Thymus (tissue), 11 donors: ENCODE data around the gene RASGRF1. TPM values are rescaled to one million over a fixed set of nuclear protein-coding genes. Genes with fewer than 3 reads are reported as not detected.

Experiments
- DNase-seq, 9 donors: peaks; one replicate each; pipeline ENCODE4 v3.0.0-alpha.2; 2013; ENCODE audit warnings: low spot score in 9 of 9, low read depth in 6 of 9, missing footprints in 1 of 9
- H3K27ac ChIP-seq, 2 donors: one replicate each; pipeline ENCODE4 v1.5.1; 2013; ENCODE audit warnings: control low read depth in 1 of 2, low read depth in 1 of 2, low read length in 1 of 2, mild to moderate bottlenecking in 1 of 2, moderate library complexity in 1 of 2
- H3K27me3 ChIP-seq, 2 donors: one replicate each; pipeline ENCODE4 v1.5.1; 2013; ENCODE audit warnings: low read length in 1 of 2; ENCODE audit not compliant: control insufficient read depth in 2 of 2, insufficient read depth in 1 of 2
- H3K36me3 ChIP-seq, 2 donors: one replicate each; pipeline ENCODE4 v1.5.1; 2013; ENCODE audit warnings: low read length in 1 of 2, mild to moderate bottlenecking in 1 of 2, moderate library complexity in 1 of 2; ENCODE audit not compliant: control insufficient read depth in 2 of 2, insufficient read depth in 2 of 2
- H3K4me1 ChIP-seq, 2 donors: one replicate each; pipeline ENCODE4 v1.5.1; 2013; ENCODE audit warnings: low read length in 2 of 2; ENCODE audit not compliant: control insufficient read depth in 2 of 2, insufficient read depth in 2 of 2
- H3K4me3 ChIP-seq, 2 donors: one replicate each; pipeline ENCODE4 v1.5.1; 2013; ENCODE audit warnings: low read length in 2 of 2, control low read depth in 1 of 2, mild to moderate bottlenecking in 1 of 2
- H3K9me3 ChIP-seq, 2 donors: one replicate each; pipeline ENCODE4 v1.5.1; 2013; ENCODE audit warnings: low read length in 1 of 2, mild to moderate bottlenecking in 1 of 2; ENCODE audit not compliant: control insufficient read depth in 2 of 2, insufficient read depth in 1 of 2
- WGBS: extraction: QIAGEN DNeasy Blood & Tissue Kit; methylation state at CpG from one replicate; pipeline ENCODE4 v1.1.7; 2013; 5-methylcytosine and 5-hydroxymethylcytosine counted together
- polyA plus RNA-seq: library from polyadenylated mRNA; stranded (reverse); fragments of 200-250 nt; gene quantifications from one replicate; pipeline ENCODE4 v1.2.3, GENCODE V29; 2013
- total RNA-seq: library from RNA; stranded (reverse); fragments of 120-200 nt; gene quantifications from one replicate; pipeline ENCODE4 v1.2.4, GENCODE V29; 2013
- donor health status: healthy.

Gene RASGRF1
- total and polyA plus RNA-seq, 2 donors = 0.47 to 0.52 TPM

DNA sequence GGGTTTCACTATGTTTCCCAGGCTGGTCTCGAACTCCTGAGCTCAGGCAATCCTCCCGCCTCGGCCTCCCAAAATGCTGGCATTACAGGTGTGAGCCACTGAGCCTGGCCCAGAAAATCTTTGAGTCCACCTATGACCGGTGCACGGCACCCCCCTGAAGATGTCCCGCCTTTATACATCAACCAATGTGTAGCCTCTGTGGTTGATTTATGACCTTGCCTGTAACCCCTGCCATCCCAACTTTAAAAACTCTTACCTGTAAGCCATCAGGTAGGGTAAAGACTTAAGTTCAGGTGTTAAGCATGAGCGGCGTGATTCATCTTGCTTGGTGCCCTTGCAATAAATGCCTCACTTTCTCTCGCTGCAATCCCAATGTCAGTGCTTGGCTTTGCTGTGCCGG is 131.2 kb downstream of the RASGRF1 start:
- Histone ChIP-seq H3K9me3 (peaks cover 0 to 3% of the 10 kb centered on the region in 2 donors), H3K36me3 (no peaks in the 10 kb centered on the region), H3K4me3 (no peak overlapping the region), H3K4me1 (no peaks in the 10 kb centered on the region), H3K27ac (no peak overlapping the region), H3K27me3 (no peaks in the 10 kb centered on the region)
- DNase-seq = no peak
- 95% methylated on average over 10 of the region's 10 CpGs for WGBS

DNA sequence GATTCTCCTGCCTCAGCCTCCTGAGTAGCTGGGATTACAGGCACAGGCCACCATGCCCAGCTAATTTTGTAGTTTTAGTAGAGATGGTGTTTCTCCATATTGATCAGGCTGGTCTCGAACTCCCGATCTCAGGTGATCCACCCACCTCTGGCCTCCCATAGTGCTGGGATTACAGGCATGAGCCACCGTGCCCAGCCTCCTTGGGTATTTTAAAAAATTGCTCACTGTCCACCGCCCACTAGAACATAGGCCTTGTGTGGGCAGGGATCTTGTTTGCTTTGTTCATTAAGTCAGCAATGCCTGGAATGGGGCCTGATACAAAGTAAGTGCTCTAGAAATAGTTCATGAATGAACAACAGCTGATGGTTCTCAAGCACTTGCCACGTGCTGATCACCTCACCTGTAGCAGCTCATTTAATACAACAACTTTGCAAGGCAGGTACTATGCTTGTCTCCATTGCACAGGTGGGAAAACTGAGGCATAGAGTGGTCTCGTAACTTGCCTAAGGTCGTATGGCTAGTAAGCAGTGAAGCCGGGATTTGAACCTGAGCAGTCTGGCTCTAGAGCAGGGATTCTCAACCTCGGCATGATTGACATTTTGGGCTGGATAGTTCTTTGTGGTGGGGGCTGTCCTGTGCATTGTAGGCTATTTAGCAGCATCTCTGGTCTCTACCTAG is 133.0 kb downstream of the RASGRF1 start:
- DNase-seq = no peak
- 90% methylated on average over 9 of the region's 9 CpGs for WGBS
- H3K27ac ChIP-seq = no peak overlapping the region
- peaks cover 0 to 3% of the 10 kb centered on the region in 2 donors for H3K9me3 ChIP-seq
- H3K36me3 ChIP-seq = no peaks in the 10 kb centered on the region
- H3K4me1 ChIP-seq = no peaks in the 10 kb centered on the region
- H3K4me3 ChIP-seq = no peak overlapping the region
- H3K27me3 ChIP-seq = no peaks in the 10 kb centered on the region

DNA sequence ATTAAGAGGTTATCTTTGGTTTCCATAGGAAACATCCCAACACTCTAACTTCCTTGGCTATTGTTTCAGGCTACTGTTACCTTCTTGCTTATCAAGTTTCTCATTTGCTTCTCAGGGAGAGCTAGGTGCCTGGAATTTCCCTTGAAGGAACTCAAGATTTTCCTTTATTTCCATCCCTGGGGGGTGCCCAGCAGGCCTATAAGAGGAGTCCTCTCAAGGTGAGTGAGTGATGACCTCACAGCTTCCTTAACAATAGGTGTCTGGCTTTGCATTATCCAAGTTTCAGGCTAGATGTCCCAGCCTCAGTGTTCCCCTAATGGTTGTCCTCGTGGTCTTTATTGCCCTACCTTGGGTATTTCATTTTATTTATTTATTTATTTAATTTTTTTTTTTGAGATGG is 133.6 kb downstream of the RASGRF1 start:
- 86% methylated on average over 1 of the region's 1 CpG for WGBS
- no peak for DNase-seq
- Histone ChIP-seq H3K36me3 (no peaks in the 10 kb centered on the region), H3K9me3 (peaks cover 0 to 3% of the 10 kb centered on the region in 2 donors), H3K4me3 (no peak overlapping the region), H3K27ac (no peak overlapping the region), H3K4me1 (no peaks in the 10 kb centered on the region), H3K27me3 (no peaks in the 10 kb centered on the region)

DNA sequence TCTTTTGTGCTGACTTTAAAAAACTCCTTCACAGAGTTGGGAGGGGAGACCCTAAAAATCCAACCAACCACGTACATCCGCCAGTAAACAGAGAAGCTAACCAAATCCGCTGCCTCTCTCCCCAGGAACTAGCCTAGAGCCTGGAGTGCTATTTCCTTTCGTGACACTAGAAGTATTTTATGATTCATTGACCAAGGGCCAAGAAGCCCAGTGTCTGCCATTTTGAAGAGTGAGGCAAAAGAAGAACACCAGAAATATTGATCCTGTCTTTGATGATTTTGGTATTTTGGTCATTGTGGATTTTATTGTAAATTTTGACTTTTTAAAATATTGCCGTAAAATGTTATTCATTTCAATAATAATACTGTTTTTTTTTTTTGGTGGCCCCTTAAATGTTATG is 135.2 kb downstream of the RASGRF1 start:
- Histone ChIP-seq H3K27ac (no peak overlapping the region), H3K4me1 (no peaks in the 10 kb centered on the region), H3K4me3 (no peak overlapping the region), H3K36me3 (no peaks in the 10 kb centered on the region), H3K27me3 (no peaks in the 10 kb centered on the region), H3K9me3 (peaks cover 0 to 3% of the 10 kb centered on the region in 2 donors)
- WGBS = 99% methylated on average over 5 of the region's 5 CpGs
- no peak for DNase-seq

DNA sequence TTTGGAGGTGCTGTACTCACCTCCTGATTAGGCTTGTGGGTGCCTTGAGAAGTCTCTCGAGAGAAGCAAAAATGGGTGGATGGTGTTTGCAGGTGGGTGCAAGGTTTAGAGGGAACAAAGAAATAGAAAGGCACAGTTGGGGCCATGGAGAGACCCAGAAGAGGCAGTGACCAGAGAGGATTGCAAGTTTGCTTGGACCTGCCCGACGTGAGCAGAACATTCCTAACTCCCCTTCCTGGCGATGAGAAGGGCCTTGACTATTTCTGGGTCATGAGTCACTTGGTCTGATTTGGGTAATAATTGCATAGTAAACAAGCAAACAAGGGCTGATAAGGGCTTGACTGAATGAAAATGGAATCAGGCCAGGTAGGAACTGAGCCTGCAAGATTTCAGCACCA is 138.7 kb downstream of the RASGRF1 start:
- H3K27me3 ChIP-seq = no peaks in the 10 kb centered on the region
- no peaks in the 10 kb centered on the region for H3K4me1 ChIP-seq
- no peaks in the 10 kb centered on the region for H3K36me3 ChIP-seq
- no peak overlapping the region for H3K4me3 ChIP-seq
- H3K27ac ChIP-seq = no peak overlapping the region
- WGBS = 95% methylated on average over 4 of the region's 4 CpGs
- DNase-seq = no peak
- H3K9me3 ChIP-seq = no peaks in the 10 kb centered on the region

DNA sequence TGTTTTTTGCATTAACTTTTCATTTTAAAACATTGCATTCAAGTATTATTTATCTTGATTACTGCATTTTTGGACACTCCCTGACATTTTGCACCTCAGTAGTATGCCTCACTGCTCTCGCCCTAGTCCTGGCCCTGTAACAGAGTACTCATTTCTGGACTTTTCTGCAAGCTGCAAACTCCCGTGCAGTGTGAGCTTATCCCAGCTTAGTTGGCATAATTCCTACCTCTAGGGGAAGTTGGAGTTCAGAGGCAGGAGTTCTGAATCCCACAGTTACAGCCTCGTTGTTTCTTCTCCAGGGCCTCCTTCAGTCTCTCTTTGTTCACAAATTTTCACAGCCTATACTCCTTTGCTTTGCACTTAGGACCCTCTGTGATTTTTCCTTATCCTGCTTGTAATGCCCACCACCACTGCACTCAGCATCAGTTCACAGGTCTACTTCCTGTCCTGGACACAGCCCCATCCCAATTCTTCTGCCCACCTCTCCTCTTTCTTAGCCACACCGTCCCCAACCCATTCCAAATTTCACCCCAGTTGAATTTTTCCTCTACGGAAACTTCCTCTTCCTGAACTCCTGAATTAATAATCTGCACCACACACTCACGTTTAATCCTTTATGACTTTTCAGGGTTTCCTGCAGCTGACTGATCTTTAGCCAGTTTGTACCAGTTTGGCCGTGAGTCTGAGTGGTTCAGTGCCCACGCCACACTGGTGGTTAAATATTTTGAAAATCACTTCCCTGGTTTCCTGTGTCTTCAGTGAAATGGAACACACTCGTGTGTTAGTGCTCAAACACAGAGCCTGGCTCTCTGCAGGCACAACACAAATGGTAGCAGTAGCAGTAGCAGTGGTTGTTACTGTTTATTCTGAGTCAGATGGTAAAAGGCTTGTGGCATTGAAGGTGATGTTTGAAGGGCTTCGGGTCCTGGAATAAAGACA is 139.4 kb downstream of the RASGRF1 start:
- WGBS = 49% methylated on average over 10 of the region's 10 CpGs
- DNase-seq = no peak
- H3K9me3 ChIP-seq = no peaks in the 10 kb centered on the region

DNA sequence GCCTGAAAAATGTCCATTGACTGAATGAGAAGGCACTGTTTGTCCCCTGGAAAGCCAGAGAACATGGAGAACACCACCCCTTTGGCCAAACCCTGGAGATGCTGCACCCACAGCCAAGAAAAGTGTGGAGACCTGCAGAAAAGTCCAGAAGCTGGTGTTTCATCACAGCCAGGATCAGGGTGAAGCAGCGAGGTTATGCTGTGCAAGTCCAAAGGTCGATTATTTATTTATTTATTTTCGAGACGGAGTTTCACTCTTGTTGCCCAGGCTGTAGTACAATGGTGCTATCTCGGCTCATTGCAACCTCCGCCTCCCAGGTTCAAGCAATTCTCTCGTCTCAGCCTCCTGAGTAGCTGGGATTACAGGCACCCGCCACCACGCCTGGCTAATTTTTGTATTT is 140.2 kb downstream of the RASGRF1 start:
- Histone ChIP-seq H3K4me1 (peaks cover 0 to under 1% of the 10 kb centered on the region in 2 donors), H3K4me3 (no peak overlapping the region), H3K27me3 (no peaks in the 10 kb centered on the region), H3K36me3 (no peaks in the 10 kb centered on the region), H3K9me3 (no peaks in the 10 kb centered on the region), H3K27ac (no peak overlapping the region)
- 98% methylated on average over 9 of the region's 9 CpGs for WGBS
- DNase-seq = no peak

More for the DNA sequence above, 139.4 kb downstream of the RASGRF1 start:
- Histone ChIP-seq H3K36me3 (no peaks in the 10 kb centered on the region), H3K4me3 (no peak overlapping the region), H3K27me3 (no peaks in the 10 kb centered on the region), H3K4me1 (no peaks in the 10 kb centered on the region), H3K27ac (no peak overlapping the region)

DNA sequence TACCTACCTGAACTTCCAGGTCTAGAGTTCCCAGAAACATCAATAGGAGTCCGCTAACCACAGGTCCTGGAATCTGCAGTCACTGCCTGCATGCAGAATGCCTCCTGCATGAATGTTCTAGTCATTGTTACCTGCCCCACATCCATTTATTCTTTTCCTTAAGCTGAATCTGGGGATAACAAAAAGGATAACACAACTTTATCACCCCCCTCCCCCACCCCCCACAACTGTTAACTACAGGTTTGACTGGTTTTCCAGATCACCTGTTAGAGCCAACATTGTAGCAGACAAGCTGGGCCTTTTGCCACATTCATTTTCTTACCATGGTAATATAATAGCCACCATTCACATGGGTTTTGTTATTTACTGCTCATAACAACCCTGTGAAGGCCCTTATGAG is 141.1 kb downstream of the RASGRF1 start:
- Histone ChIP-seq H3K9me3 (no peaks in the 10 kb centered on the region), H3K4me1 (peaks cover 3 to 7% of the 10 kb centered on the region in 2 donors), H3K27me3 (peaks cover 0 to 7% of the 10 kb centered on the region in 2 donors), H3K27ac (no peak overlapping the region), H3K4me3 (no peak overlapping the region), H3K36me3 (no peaks in the 10 kb centered on the region)
- DNase-seq = no peak
- WGBS = 40% methylated on average over 1 of the region's 1 CpG

DNA sequence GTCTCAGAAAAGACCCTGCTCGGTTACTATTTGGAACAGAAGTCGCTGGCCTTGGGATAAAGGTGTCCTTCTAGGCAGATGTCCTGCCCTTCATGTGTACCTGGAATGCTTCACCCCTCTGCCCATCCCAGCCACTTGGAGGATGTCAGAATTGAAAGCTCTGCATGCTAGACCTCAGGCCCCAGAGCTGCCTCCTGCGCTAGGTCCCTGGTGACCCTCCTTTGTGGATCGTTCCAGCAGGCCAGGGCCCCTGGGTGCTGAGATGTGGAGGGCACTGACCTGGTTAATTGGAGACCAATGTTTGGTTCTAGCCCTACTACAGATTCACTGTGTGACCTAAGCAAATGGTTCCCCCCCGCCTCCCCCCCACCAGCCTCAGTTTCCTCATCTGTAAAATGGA is 143.1 kb downstream of the RASGRF1 start:
- Histone ChIP-seq H3K4me3 (no peak overlapping the region), H3K36me3 (no peaks in the 10 kb centered on the region), H3K27ac (no peak overlapping the region), H3K9me3 (peaks cover 0 to 2% of the 10 kb centered on the region in 2 donors), H3K4me1 (peaks cover 3 to 8% of the 10 kb centered on the region in 2 donors), H3K27me3 (peaks cover 0 to 18% of the 10 kb centered on the region in 2 donors)
- no peak for DNase-seq
- WGBS = 96% methylated on average over 5 of the region's 5 CpGs
